Ovary (tissue), 9 donors: ENCODE measurements around the gene DPY30. TPM values are rescaled to one million over a fixed set of nuclear protein-coding genes. Genes with fewer than 3 reads are reported as not detected.

ENCODE experiments used
- DNase-seq, 5 donors: peaks; one replicate each; pipeline ENCODE4 v3.0.0-alpha.2; 2019 to 2020
- H3K27ac ChIP-seq, 2 donors: fragments of 200-600 bp; one replicate each; pipeline versions ENCODE4 v1.5.1 to v1.8.0; 2019 to 2022
- H3K27me3 ChIP-seq: fragments of 200-600 bp; one replicate; pipeline ENCODE4 v1.8.0; 2022
- H3K36me3 ChIP-seq: fragments of 200-600 bp; sonication (generic); one replicate; pipeline ENCODE4 v1.5.1; 2019
- H3K4me1 ChIP-seq: one replicate; pipeline ENCODE4 v1.8.1; 2013; ENCODE audit warnings: mild to moderate bottlenecking, moderate library complexity; ENCODE audit not compliant: insufficient read depth
- H3K4me3 ChIP-seq: fragments of 200-600 bp; sonication (generic); one replicate; pipeline ENCODE4 v1.5.1; 2017
- H3K9me3 ChIP-seq, 2 donors: fragments of 200-600 bp in 1 of 2; sonication (generic) in 1 of 2; one replicate each; pipeline versions ENCODE4 v1.5.1 to v1.8.1; 2013 to 2019; ENCODE audit warnings: mild to moderate bottlenecking in 1 of 2, moderate library complexity in 1 of 2
- CTCF ChIP-seq, 3 donors: fragments of 450-650 bp in 2 of 3; fragments of 200-600 bp in 1 of 3; IDR thresholded peaks; one replicate each; pipeline versions ENCODE4 v1.5.1 to v1.8.0; 2016 to 2022; ENCODE audit warnings: antibody characterized with exemption in 3 of 3, mild to moderate bottlenecking in 1 of 3
- EP300 ChIP-seq: sonication (generic); formaldehyde crosslinking; IDR thresholded peaks from one replicate; pipeline ENCODE4 v1.6.1; 2017; ENCODE audit warnings: antibody characterized with exemption
- POLR2A ChIP-seq: fragments of 450-650 bp; IDR thresholded peaks from one replicate; pipeline ENCODE4 v1.6.1; 2017; ENCODE audit warnings: antibody characterized with exemption, mild to moderate bottlenecking, moderate library complexity
- WGBS, 3 donors: extraction: QIAGEN DNeasy Blood & Tissue Kit in 1 of 3; methylation state at CpG; one replicate each; pipeline versions ENCODE4 v1.1.5 to v1.1.7; 2013 to 2017; 5-methylcytosine and 5-hydroxymethylcytosine counted together
- intact Hi-C, 4 donors: fragments of 100-400 bp; cut with DNase I; formaldehyde crosslinking; loops; one replicate each; pipeline versions ENCODE4 v1.11.0 to v1.15.1; 2022 to 2023
- polyA plus RNA-seq, 2 donors: library from polyadenylated mRNA; stranded (reverse); fragments of 200-250 nt in 1 of 2; fragments of 350-450 nt in 1 of 2; fragmentation: Illumina TruSeq in 1 of 2; extraction: RNeasy Lipid Tissue Mini Kit (QIAGEN cat#74804) in 1 of 2; gene quantifications; one replicate each; pipeline ENCODE4 v1.2.3, GENCODE V29; 2013 to 2014
- total RNA-seq, 7 donors: library from RNA; depleted of rRNA in 2 of 7; stranded (reverse); fragments of >200 nt in 2 of 7; fragmentation: NEBNext Ultra II Directional in 3 of 7; extraction: Animal tissue kit (Norgen Biotek cat#: 25700) in 3 of 7; gene quantifications; one replicate each; pipeline versions ENCODE4 v1.1.0 to v1.2.4, GENCODE V29; 2016 to 2023
- donor health status: DM: no; HTN: no; CAD: no; lungs with moderate emphysema.
- donor health status: DM: no; HTN: no; CAD: no.
- donor health status: Bipolar disorder and iron deficiency.
- donor health status: DM: yes; HTN: yes; CAD: no.
- donor health status: DM: no; HTN: no; CAD: no.
- donor health status: DM: yes; HTN: yes; CAD: no.

Gene DPY30
- total and polyA plus RNA-seq, 9 donors: 37.7 to 83.2 (median 53.9) TPM

- H3K4me1 ChIP-seq: no peaks in the 10 kb centered on the region
- H3K27ac ChIP-seq: no peak overlapping the region
- no peaks in the 10 kb centered on the region for H3K36me3 ChIP-seq
- no peaks in the 10 kb centered on the region for H3K27me3 ChIP-seq
- no peak overlapping the region for H3K4me3 ChIP-seq
- DNase-seq: no peak
- WGBS, 3 donors: 62 to 64% (median 64%) methylated on average over 6 of the region's 6 CpGs
- intact Hi-C loops: no loop called here
- H3K9me3 ChIP-seq: no peaks in the 10 kb centered on the region
- TF ChIP-seq EP300 (no peak), POLR2A (no peak), CTCF (IDR thresholded peaks at IDR 0.05) (no peak)
Measured at GRCh38 chr2:31980674-31981356, 58.8 kb downstream of the DPY30 start.

- no peak for DNase-seq
- H3K4me1 ChIP-seq: no peaks in the 10 kb centered on the region
- WGBS, 3 donors: 49 to 66% (median 66%) methylated on average over 3 of the region's 3 CpGs
Measured at GRCh38 chr2:31979956-31980355, 59.6 kb downstream of the DPY30 start.

GRCh38 chr2:31979018-31979417 is 60.6 kb downstream of the DPY30 start:
- H3K4me3 ChIP-seq: no peak overlapping the region
- intact Hi-C loops: no loop called here
- no peak for DNase-seq
- TF ChIP-seq POLR2A (no peak), EP300 (no peak), CTCF (IDR thresholded peaks at IDR 0.05) (no peak)
- H3K36me3 ChIP-seq: no peaks in the 10 kb centered on the region
- no peaks in the 10 kb centered on the region for H3K27me3 ChIP-seq
- H3K9me3 ChIP-seq: no peaks in the 10 kb centered on the region
- H3K27ac ChIP-seq: no peak overlapping the region
- H3K4me1 ChIP-seq: no peaks in the 10 kb centered on the region
- 86 to 97% (median 89%) methylated on average over 3 of the region's 3 CpGs for whole genome bisulfite sequencing, 3 donors

More at GRCh38 chr2:31979956-31980355, 59.6 kb downstream of the DPY30 start:
- intact Hi-C loops: no loop called here
- Histone ChIP-seq H3K4me3 (no peak overlapping the region), H3K9me3 (no peaks in the 10 kb centered on the region), H3K27me3 (no peaks in the 10 kb centered on the region), H3K36me3 (no peaks in the 10 kb centered on the region), H3K27ac (no peak overlapping the region)
- no peak for TF ChIP-seq EP300
- TF ChIP-seq CTCF (IDR thresholded peaks at IDR 0.05): no peak
- TF ChIP-seq POLR2A: no peak

- intact Hi-C loops: no loop called here
- H3K9me3 ChIP-seq: no peaks in the 10 kb centered on the region
- no peak overlapping the region for H3K4me3 ChIP-seq
- H3K4me1 ChIP-seq: no peaks in the 10 kb centered on the region
- WGBS, 3 donors: 96 to 99% (median 97%) methylated on average over 6 of the region's 6 CpGs
- no peaks in the 10 kb centered on the region for H3K27me3 ChIP-seq
- no peaks in the 10 kb centered on the region for H3K36me3 ChIP-seq
- no peak for TF ChIP-seq EP300
- TF ChIP-seq CTCF (IDR thresholded peaks at IDR 0.05): no peak
- no peak for TF ChIP-seq POLR2A
- DNase-seq: no peak
- H3K27ac ChIP-seq: no peak overlapping the region
Measured at GRCh38 chr2:31978436-31978835, 61.2 kb downstream of the DPY30 start.

Other genes with a start within 250 kb of the DPY30 start
- gene MEMO1, start 28.8 kb downstream of the DPY30 start, total RNA-seq: 10 to 100 TPM; 19.0 to 41.3 (median 35.0) TPM
- gene MEMO1, start 28.8 kb downstream of the DPY30 start, polyA plus RNA-seq: 10 to 100 TPM; 19.7 to 28.9 TPM
- 10 to 100 TPM; 15.8 to 21.6 (median 18.4) TPM for gene SPAST, start 23.8 kb upstream of the DPY30 start, total RNA-seq
- 10 to 100 TPM in 1 of 2 donors, 1 to 10 TPM in 1; 6.5 to 10.5 TPM for gene SPAST, start 23.8 kb upstream of the DPY30 start, polyA plus RNA-seq
- gene SLC30A6, start 126.1 kb upstream of the DPY30 start, total RNA-seq: 10 to 100 TPM; 16.0 to 25.8 (median 18.6) TPM
- gene SLC30A6, start 126.1 kb upstream of the DPY30 start, polyA plus RNA-seq: 10 to 100 TPM in 1 of 2 donors, 1 to 10 TPM in 1; 6.6 to 14.2 TPM
- 1 to 10 TPM in 1 of 7 donors, under 1 TPM in 6; 0.15 to 1.7 (median 0.38) TPM for gene NLRC4, start 225.1 kb upstream of the DPY30 start, total RNA-seq
- gene NLRC4, start 225.1 kb upstream of the DPY30 start, polyA plus RNA-seq: 1 to 10 TPM in 1 of 2 donors, under 1 TPM in 1; 0.21 to 1.8 TPM
- 10 to 100 TPM; 10.3 to 45.0 (median 37.7) TPM for gene YIPF4, start 238.1 kb upstream of the DPY30 start, total RNA-seq
- 10 to 100 TPM; 15.6 to 28.5 TPM for gene YIPF4, start 238.1 kb upstream of the DPY30 start, polyA plus RNA-seq